Measurements from ENCODE around the gene CDC42BPB. TPM values are rescaled to one million over a fixed set of nuclear protein-coding genes. Genes with fewer than 3 reads are reported as not detected.
"Not testable (repeated sequence)": the region's sequence is repeated elsewhere in the genome, so short reads cannot be mapped to it uniquely, and the experiment has no call there.

Gene CDC42BPB
- total RNA-seq, 2 experiments from 2014 or later = 2.0 to 2.5 TPM

DNA sequence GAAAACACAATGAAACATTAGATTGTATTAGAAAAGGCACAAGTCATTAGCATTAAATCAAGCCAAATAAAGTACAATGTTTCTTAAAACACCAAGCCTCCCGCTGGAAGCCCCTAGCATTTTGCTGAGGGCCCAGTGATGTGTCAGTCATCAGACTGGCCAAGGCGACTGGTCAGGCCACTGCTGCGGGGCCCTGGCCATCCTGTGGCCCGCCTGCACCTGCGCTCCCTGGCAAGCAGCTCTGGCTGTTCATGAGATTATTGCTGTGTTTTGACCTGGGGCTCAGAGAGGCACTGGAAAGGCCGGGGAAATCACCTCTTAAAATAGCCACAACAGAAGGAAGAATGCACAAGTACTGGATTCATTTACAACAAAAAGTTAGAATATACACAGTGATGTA, 159.1 kb downstream of the CDC42BPB start:
- Mint-ChIP-seq H3K27me3 (no peaks in the 10 kb centered on the region), H3K27ac (no peak overlapping the region), H3K4me3 (no peak overlapping the region), H3K36me3 (peaks cover 15% of the 10 kb centered on the region), H3K9me3 (no peaks in the 10 kb centered on the region), H3K4me1 (peaks cover 19% of the 10 kb centered on the region)
- DNase-seq = no peak

DNA sequence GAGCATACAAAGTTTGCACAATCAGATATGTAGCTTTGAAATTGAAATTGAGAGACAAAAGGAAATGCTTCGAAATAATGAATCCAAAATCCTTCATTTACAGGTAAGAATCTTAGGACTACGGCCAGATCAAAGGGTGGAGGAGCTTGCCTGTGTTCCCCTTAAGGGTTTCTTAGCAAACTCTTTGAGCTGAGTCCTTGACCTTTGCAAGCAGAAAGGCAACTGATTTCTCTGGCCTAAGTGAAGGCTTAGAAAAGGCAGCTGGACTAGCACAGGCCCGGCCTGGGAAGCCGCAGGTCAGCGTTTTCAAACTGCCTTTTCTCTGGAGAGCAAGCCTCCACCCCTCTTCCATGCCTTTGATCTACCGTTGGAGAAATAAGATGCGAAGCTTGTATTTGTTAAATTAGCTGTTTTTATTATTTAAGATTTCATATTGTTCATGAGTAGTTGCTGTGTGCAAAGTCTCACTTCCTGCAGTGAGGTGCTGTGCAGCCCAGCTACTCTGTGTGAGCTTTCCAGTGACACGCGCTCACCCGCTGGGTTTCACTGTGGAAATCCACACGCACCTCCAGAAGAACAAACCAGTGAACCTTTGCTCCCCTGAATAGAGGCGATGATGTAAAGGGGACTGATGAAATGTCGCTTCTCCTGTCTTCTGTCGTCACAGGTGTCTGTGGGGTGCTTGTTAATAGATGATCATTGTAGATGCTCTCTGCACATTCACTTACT, 159.9 kb downstream of the CDC42BPB start:
- Mint-ChIP-seq H3K9me3 (no peaks in the 10 kb centered on the region), H3K27me3 (no peaks in the 10 kb centered on the region), H3K27ac (no peak overlapping the region), H3K4me3 (no peak overlapping the region), H3K4me1 (peaks cover 19% of the 10 kb centered on the region), H3K36me3 (peaks cover 18% of the 10 kb centered on the region)
- DNase-seq = no peak

DNA sequence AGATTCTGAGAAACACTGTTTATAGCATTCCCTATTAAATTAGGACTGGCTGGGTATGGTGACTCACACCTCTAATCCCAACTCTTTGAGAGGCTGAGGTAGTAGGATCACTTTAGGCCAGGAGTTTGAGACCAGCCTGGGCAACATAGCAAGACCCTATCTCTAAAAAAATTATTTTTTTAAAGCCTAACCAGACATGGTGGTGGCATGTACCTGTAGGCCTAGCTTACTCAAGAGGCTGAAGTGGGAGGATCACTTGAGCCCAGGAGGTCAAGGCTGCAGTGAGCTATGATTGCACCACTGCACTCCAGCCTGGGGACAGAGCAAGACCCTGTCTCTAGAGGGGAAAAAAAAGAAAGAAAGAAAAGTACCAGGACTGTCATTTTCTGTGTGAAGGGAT, 160.6 kb downstream of the CDC42BPB start:
- not testable (repeated sequence) for H3K27ac Mint-ChIP-seq, DNase-seq, H3K4me3 Mint-ChIP-seq, H3K9me3 Mint-ChIP-seq, H3K27me3 Mint-ChIP-seq
- Mint-ChIP-seq H3K4me1 (peaks cover 19% of the 10 kb centered on the region), H3K36me3 (peaks cover 18% of the 10 kb centered on the region)

DNA sequence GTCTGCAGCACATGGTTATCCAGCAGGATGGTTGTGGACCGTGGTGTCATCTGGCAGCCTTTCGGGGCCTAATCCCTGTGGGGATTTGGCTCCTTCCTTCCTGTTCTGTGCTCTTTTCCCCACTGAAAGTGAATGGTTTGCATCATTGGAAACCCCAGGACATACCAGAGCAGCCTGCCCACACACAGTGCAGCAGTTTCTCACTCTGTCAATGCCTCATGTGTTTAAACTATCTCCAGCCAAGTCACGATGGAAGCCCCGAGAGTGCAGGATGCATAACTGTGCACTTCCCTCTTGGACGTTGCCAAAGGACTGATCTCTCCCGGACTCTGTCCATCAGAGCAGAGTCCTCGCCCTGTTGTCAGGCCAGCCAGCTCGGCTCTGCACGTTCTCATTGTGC, 163.9 kb downstream of the CDC42BPB start:
- H3K36me3 Mint-ChIP-seq = peaks cover 16% of the 10 kb centered on the region
- H3K4me3 Mint-ChIP-seq = no peak overlapping the region
- no peak for DNase-seq
- H3K4me1 Mint-ChIP-seq = no peaks in the 10 kb centered on the region
- no peaks in the 10 kb centered on the region for H3K9me3 Mint-ChIP-seq
- H3K27ac Mint-ChIP-seq = no peak overlapping the region
- no peaks in the 10 kb centered on the region for H3K27me3 Mint-ChIP-seq

DNA sequence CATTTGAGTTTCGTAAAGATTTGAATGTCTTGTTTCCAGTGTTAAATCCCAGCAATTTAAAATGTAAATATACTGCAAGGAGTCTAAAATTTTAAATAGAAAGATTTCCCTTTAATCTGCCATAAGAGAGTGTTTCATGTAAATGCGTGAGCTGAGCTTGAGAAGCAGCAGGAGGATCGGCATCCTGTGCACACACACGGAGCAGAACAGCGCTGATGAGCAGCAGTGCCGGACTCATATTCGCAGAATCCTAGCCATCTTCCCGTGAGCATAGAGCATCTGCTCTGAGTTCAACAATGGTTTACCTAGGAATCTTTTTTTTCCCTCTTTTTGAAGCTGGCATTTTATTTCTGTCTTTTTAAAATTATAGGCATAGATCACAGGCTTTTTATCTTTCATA, 164.7 kb downstream of the CDC42BPB start:
- no peak for DNase-seq
- Mint-ChIP-seq H3K9me3 (no peaks in the 10 kb centered on the region), H3K4me1 (no peaks in the 10 kb centered on the region), H3K4me3 (no peak overlapping the region), H3K36me3 (peaks cover 16% of the 10 kb centered on the region), H3K27me3 (no peaks in the 10 kb centered on the region), H3K27ac (no peak overlapping the region)

DNA sequence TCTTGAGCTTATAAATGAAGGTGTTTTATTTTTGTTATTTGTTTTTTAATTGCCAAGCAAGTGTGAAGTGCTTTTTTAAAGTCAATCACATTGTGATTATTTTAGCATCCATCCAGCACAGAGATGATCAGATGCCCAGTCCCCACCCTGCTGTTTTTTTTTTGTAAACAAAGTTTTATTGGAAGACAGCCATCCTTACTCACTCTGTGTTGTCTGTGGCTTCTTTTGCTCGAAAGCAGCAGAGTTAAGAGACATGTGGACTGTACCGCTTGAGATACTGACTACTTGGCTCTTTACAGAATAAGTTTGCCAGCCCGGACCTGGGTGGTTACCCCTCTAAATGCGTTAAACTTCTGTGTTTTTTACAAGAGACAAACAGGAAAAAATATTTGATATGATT, 165.8 kb downstream of the CDC42BPB start:
- DNase-seq = no peak
- no peak overlapping the region for H3K4me3 Mint-ChIP-seq
- peaks cover 18% of the 10 kb centered on the region for H3K36me3 Mint-ChIP-seq
- H3K4me1 Mint-ChIP-seq = no peaks in the 10 kb centered on the region
- no peak overlapping the region for H3K27ac Mint-ChIP-seq
- no peaks in the 10 kb centered on the region for H3K27me3 Mint-ChIP-seq
- H3K9me3 Mint-ChIP-seq = no peaks in the 10 kb centered on the region

DNA sequence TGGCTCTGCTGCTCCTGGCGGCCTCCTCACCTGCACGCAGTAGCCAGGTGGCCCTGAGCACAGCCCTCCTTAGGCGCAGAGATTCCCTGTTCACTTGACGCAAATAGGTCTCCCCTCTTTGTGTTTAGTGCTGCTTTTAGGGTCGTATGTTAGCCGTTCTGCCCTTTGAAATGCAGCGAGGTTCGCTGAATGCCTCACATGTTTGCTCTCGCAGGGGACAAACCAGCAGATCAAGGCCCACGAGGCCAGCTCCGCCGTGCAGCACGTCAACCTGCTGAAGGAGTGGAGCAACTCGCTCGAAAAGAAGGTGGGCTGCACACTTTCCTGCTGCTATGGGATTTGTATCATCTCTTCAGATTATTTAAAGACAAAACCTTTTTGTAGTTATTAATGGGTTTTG, 166.2 kb downstream of the CDC42BPB start:
- Mint-ChIP-seq H3K4me1 (no peaks in the 10 kb centered on the region), H3K9me3 (no peaks in the 10 kb centered on the region), H3K36me3 (peaks cover 17% of the 10 kb centered on the region), H3K27me3 (no peaks in the 10 kb centered on the region), H3K4me3 (no peak overlapping the region), H3K27ac (no peak overlapping the region)
- no peak for DNase-seq

DNA sequence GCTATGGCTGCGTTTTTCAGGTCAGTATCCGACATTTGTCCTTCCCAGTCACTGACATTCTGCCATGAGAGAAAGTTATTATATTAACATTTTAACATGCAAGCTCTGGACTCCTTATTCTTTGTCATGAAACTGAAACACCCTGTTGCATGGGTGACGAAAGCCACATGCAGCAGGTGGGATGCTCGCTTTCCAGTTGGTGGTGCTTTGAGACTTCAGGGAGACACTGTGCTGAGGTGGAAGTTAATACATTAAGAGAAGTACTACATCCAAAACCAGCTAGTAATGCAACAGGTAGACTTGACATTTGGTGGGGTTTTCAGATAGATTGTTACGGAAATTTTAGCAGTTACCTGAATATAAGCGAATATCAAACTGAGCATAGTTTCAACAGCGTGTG, 167.7 kb downstream of the CDC42BPB start:
- no peak for DNase-seq
- Mint-ChIP-seq H3K36me3 (peaks cover 18% of the 10 kb centered on the region), H3K4me3 (no peak overlapping the region), H3K27me3 (no peaks in the 10 kb centered on the region), H3K27ac (no peak overlapping the region), H3K9me3 (no peaks in the 10 kb centered on the region), H3K4me1 (no peaks in the 10 kb centered on the region)

DNA sequence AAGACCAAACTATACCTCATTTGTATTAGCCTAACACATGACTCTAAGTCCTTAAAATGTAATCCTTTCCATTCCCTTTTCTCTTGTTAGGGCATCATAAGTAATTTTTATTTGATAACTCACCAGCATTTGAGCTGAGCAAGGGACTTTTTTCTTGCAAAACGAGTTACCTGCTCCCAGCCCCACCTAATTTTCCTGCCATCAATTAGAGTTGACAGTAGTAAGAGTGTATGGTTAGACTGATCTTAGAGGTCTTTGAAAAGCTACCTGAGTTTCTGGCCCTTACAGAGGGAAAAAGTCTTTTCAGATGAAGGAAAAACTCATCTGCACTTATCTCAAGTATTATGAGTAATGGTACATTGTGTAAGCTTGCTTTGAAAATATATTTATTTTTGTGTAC, 168.6 kb downstream of the CDC42BPB start:
- peaks cover 21% of the 10 kb centered on the region for H3K36me3 Mint-ChIP-seq

DNA sequence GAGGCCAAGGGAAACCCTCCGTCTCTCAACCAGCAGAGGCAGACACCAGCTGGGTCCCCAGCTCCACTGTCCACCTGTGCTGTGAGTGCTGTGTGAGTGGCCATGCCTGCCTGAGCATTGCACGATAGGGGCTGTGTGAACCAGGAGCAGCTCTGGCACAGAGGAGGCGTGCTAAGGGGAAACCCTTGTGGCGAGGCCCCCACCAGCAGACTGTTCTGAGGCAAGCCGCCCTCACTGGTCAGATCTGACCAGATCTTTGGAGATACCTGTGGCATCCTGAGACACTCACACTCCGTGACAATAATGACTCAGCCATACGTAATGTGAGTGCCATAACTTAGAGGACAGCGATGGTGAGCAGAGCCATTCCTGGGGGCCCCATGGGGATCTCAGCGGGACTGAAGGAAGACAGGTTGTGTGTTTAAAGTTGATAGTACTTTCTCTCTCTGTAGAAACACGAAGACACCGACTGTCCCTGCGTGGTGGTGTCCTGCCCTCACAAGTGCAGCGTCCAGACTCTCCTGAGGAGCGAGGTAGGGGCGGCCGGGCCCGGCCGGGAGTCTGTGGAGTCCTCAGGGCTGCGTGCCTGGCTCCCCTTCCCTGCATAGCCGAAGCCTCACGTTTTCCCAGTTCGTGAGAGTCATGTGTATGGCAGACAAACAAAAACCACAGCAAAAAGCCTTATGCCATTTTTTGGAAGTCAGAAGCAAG, 171.5 kb downstream of the CDC42BPB start:
- H3K4me1 Mint-ChIP-seq = peaks cover 6% of the 10 kb centered on the region
- H3K9me3 Mint-ChIP-seq = no peaks in the 10 kb centered on the region
- no peak overlapping the region for H3K4me3 Mint-ChIP-seq
- H3K27me3 Mint-ChIP-seq = no peaks in the 10 kb centered on the region
- no peak overlapping the region for H3K27ac Mint-ChIP-seq
- DNase-seq = no peak
- peaks cover 16% of the 10 kb centered on the region for H3K36me3 Mint-ChIP-seq

More for the DNA sequence above, 168.6 kb downstream of the CDC42BPB start:
- Mint-ChIP-seq H3K4me1 (no peaks in the 10 kb centered on the region), H3K27me3 (no peaks in the 10 kb centered on the region), H3K9me3 (no peaks in the 10 kb centered on the region), H3K4me3 (no peak overlapping the region), H3K27ac (no peak overlapping the region)
- DNase-seq = no peak

DNA sequence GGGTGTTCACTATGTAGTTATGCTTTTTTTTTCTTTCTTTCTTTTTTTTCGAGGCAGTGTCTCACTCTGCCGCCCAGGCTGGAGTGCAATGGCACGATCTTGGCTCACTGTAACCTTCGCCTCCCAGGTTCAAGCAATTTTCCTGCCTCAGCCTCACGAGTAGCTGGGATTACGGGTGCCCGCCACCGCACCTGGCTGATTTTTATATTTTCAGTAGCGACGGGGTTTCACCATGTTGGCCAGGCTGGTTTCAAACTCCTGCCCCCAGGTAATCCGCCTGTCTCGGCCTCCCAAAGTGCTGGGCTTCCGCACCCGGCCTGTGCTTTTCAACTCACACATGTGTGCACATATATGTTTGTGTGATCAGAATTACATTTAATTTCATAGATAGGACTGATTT, 173.8 kb downstream of the CDC42BPB start:
- H3K36me3 Mint-ChIP-seq = peaks cover 19% of the 10 kb centered on the region
- peaks cover 6% of the 10 kb centered on the region for H3K4me1 Mint-ChIP-seq
- no peaks in the 10 kb centered on the region for H3K27me3 Mint-ChIP-seq
- no peak for DNase-seq
- no peak overlapping the region for H3K27ac Mint-ChIP-seq
- H3K9me3 Mint-ChIP-seq = no peaks in the 10 kb centered on the region
- no peak overlapping the region for H3K4me3 Mint-ChIP-seq

DNA sequence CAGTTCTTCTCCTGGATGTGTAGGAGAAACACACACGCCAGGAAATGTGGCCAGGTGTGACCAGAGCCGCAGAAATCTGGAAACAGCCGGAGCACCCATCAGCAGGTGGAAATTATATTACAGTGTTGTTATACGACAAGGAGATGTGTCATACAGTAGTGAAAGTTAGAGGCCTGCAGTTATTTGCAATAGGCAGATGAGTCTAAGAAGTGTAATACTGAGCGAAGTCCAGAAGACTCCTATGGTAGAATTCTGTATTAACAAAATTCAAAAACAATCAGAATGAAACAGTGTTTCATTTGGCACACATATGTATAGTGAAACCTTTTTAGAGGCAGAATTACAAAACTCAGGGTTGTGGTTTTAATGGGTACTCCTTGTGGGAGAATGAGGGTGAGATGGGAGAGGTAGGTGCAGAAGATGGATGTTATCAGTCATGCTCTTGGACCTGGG, 174.2 kb downstream of the CDC42BPB start:
- H3K27me3 Mint-ChIP-seq = no peaks in the 10 kb centered on the region
- no peak overlapping the region for H3K4me3 Mint-ChIP-seq
- H3K36me3 Mint-ChIP-seq = peaks cover 19% of the 10 kb centered on the region
- H3K4me1 Mint-ChIP-seq = peaks cover 6% of the 10 kb centered on the region
- no peaks in the 10 kb centered on the region for H3K9me3 Mint-ChIP-seq
- no peak for DNase-seq
- no peak overlapping the region for H3K27ac Mint-ChIP-seq

Other genes with a start within 250 kb of the CDC42BPB start
- 1 to 10 TPM in 1 of 2 experiments, under 1 TPM in 1; 0.72 to 2.0 TPM for gene AMN, start 134.9 kb downstream of the CDC42BPB start, total RNA-seq
- not detected for gene LBHD2, start 26.7 kb upstream of the CDC42BPB start, total RNA-seq
- gene EXOC3L4, start 37.2 kb upstream of the CDC42BPB start, total RNA-seq = not detected
- under 1 TPM; 0.10 to 0.85 TPM for gene TNFAIP2, start 65.9 kb upstream of the CDC42BPB start, total RNA-seq